LNCaP clone FGC (cell line): Measurements from ENCODE around the gene SPATA3.
"Not testable (repeated sequence)": the region's sequence is repeated elsewhere in the genome, so short reads cannot be mapped to it uniquely, and the experiment has no call there.

Experiments
- DNase-seq: peaks from one replicate; pipeline ENCODE4 v3.0.0-alpha.2; 2011; ENCODE audit warnings: low read depth
- H3K4me3 ChIP-seq: 2 replicates; pipeline ENCODE4 v1.5.1; 2011; ENCODE audit warnings: mild to moderate bottlenecking, low read depth, low read length, control low read depth
- TF ChIP-seq, protein P1 (sequence below): IDR thresholded peaks from 2 replicates; pipeline ENCODE4 v1.5.1; 2012; ENCODE audit warnings: mild to moderate bottlenecking; ENCODE audit not compliant: control insufficient read depth, insufficient read depth; ENCODE audit errors: extremely low read depth

SPATA3 gene

DNA sequence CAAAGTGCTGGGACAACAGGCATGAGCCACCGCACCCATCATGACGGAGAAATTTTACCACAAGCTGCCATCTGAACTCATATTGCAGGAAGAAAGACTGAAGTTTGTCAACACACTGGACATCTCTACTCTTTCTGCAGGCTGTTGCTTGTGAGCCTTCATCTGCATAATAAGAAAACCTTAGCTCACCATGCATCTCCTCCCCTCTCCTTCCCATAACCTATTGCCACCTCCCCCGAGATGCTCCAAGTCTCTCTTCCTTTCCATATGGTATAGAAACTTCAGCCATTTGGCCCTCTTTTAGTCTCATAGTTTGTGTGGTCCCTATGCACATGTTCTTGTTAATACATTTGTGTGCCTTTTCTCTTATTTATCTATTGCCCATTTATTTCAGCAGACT, 22.3 kb downstream of the SPATA3 start:
- DNase-seq: no peak
- no peak overlapping the region for H3K4me3 ChIP-seq
- TF ChIP-seq, protein P1, sequence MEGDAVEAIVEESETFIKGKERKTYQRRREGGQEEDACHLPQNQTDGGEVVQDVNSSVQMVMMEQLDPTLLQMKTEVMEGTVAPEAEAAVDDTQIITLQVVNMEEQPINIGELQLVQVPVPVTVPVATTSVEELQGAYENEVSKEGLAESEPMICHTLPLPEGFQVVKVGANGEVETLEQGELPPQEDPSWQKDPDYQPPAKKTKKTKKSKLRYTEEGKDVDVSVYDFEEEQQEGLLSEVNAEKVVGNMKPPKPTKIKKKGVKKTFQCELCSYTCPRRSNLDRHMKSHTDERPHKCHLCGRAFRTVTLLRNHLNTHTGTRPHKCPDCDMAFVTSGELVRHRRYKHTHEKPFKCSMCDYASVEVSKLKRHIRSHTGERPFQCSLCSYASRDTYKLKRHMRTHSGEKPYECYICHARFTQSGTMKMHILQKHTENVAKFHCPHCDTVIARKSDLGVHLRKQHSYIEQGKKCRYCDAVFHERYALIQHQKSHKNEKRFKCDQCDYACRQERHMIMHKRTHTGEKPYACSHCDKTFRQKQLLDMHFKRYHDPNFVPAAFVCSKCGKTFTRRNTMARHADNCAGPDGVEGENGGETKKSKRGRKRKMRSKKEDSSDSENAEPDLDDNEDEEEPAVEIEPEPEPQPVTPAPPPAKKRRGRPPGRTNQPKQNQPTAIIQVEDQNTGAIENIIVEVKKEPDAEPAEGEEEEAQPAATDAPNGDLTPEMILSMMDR: no peak

DNA sequence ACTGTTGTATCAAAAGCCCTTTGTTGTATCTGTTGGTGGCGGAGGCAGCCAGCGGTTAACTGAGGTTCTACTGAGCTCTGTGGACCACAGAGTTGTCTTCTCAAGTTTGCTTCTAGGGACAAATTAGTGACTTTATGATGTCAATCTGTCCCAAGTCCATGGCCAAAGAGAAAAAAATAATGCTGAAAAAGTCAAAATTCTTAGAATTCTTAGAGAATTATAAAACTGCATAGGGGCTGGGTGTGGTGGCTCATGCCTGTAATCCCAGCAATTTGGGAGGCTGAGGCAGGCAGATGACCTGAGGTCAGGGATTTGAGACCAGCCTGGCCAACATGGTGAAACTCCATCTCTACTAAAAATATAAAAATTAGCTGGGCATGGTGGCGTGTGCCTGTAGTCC, 29.1 kb downstream of the SPATA3 start:
- not testable (repeated sequence) for H3K4me3 ChIP-seq, DNase-seq

DNA sequence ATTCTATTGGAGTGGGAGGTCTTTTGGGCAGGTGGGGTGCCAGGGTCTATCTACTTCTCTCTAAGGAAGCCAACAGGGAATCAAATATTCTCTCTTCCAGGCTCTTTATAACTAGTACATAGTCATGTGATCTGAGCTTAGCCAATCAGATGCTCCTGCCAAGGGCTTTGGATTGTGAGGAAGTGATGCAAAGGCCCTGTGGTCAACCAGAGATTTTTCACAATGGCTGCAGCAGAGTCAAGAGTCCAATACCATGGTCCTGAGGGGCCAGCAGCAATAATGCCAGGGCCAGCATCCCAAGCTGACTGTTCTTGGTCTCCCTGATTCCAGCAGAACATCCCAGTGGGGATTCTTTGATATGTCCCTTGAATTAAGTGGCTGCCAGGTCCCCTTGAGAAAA, 33.0 kb downstream of the SPATA3 start:
- TF ChIP-seq, protein P1: no peak
- no peak overlapping the region for H3K4me3 ChIP-seq
- DNase-seq: no peak

DNA sequence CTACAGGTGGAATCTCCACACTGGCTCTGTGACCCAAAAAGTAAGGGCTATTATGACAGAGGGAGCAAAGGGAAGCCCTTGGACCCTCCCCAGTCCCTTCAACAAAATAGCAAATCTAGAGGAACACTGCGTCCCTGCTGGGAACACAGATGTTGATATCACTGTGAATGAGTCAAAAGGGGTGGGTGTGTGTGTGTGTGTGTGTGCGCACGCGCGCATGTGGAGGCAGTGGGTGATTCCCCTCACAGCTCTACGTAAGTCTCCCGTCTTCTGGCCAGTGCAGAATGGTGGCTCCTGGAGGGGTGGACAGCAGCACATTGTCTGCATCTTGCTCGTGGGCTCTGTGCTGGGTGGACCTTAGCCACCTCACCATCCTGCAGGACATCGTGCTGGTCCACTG, 33.6 kb downstream of the SPATA3 start:
- no peak for DNase-seq
- TF ChIP-seq, protein P1: no peak
- H3K4me3 ChIP-seq: no peak overlapping the region

DNA sequence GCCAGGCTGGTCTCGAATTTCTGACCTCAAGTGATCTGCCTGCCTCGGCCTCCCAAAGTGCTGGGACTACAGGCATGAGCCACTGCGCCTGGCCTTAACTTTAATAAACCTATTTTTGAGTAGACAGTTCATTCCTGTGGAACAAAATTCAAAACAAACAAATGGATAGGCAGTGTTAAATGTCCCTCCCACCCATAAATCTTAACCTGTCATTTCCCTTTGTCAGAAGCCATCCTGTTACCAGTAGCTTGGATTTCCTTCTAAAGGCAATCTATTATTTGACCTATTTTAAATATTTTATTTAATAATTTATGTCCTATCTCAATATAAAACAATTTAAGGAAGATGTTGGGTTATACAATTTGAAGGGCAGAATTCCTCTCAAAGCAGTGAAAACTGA, 34.8 kb downstream of the SPATA3 start:
- DNase-seq: no peak
- TF ChIP-seq, protein P1: no peak
- no peak overlapping the region for H3K4me3 ChIP-seq

DNA sequence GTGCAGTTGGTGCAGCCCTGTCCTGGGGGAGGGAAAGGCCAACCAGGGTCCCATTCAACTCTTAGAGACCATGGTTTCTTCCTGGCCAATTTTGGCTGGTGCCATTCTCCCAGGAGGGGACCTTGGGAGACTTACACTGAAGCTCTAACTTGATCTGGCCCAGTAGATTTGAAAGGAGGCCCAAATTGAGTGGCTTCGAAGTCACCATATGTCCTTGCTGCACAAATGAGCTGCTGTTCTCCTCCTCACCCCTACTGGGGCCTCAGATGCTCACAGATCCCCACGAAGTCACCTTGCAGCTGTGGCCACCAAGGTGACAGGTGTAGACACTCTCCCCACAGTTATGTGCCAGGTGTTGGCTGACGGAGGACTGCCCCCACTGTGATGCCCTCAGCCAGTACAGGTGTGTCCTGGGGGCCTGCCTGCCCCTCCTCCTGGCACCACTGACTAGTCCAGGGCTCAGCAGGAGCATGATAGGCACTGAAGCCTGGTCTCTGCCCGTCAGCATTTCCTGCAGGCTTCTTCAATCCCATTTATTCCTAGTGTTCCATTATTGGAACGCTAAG, 36.7 kb downstream of the SPATA3 start:
- TF ChIP-seq, protein P1: no peak
- DNase-seq: no peak
- no peak overlapping the region for H3K4me3 ChIP-seq

DNA sequence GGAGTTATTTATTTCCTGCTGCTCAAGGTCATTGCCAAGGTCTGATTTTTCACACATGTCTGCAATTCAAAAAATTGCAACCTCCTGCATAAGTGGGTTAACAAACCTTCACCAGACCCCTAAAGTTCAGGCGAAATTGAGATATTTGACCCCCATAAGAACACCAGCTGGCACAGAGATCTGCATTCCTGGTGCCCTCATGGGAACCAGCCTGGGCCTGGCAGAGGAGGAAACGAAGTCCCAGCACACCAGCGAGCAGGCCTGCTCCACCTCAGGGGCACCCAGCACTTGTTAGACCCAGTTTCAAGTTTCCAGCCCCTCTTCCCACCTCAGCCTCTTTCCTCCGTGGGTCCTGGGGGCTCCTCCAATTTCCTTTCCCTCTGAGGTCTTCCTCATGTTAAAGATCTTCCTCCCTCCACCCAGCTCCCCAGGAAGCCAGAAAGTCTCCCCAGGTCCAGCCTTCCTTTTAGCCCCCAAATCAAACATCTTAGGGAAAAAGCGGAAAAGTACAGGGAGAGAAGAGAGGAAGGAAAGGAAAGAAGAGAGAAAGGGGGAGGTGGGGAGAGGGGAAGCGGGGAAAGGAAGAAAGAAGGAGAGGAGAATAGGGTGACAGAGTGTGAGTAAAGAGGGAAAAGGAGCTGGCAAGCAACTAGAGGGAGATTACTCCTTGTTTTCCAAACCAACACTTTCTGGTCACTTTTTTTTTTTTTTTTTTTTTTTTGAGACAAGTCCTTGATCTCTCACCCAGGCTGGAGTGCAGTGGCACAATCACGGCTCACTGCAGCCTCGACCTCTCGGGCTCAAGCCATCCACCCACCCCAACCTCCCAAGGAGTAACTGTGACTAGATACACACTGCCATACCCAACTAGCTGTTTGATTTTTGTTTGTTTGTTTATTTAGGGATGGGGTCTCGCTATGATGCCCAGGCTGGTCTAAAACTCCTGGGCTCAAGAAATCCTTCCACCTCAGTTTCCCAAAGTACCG, 37.5 kb downstream of the SPATA3 start:
- no peak for DNase-seq
- no peak overlapping the region for H3K4me3 ChIP-seq
- TF ChIP-seq, protein P1: no peak
